AG08395 (cell line): ENCODE data around the gene MCRIP2.

Experiments
- DNase-seq: peaks from one replicate; pipeline ENCODE4 v3.0.0; 2012; ENCODE audit warnings: mixed read lengths, low spot score

MCRIP2 gene

DNA sequence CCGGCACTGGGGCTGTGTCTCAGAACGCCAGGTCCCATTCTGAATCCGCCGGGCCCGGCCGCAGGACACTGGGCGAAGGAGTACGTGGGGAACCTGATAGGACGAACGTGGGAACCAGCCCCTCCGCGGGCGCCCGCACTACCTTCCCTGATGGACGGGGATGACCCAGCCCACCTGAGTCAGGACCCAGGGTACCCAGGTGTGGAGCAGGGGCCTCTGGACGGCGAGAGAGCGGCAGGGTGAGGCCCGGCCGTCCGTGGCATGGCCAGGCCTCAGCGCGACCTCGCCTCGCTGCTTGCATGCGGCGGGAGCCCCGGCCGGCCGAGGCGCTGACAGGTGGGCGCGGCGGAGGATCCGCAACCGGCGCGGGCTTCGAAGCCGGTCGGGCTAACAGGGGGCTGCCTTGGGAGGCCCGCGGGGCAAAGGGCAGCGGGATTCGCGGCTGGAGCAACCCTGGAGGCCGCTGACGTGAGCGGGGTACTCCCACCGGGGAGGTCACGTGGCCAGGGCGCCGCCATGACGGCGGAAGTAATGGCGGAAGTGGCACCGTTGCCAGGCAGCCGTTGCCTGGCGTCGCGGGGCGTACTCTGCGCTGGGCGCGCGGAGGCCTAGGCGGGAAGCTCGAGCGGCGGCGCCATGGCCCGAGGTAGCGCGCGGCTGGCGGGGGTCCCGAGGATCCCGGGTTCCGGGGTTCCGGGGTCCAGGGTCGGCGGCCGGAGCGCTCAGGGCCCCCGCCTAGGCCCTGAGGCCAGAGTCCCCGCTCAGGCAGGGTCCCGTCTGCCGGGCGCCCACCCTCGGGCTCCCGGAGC lies 7.4 kb downstream of the MCRIP2 start, which contains the start of gene WDR90:
Gene WDR90, plus strand, starts transcription at position 585 of the 809 bp plus-strand sequence. Its CDS starts 52 bp downstream, at position 637.
- DNase-seq, result peak; percentile 98

DNA sequence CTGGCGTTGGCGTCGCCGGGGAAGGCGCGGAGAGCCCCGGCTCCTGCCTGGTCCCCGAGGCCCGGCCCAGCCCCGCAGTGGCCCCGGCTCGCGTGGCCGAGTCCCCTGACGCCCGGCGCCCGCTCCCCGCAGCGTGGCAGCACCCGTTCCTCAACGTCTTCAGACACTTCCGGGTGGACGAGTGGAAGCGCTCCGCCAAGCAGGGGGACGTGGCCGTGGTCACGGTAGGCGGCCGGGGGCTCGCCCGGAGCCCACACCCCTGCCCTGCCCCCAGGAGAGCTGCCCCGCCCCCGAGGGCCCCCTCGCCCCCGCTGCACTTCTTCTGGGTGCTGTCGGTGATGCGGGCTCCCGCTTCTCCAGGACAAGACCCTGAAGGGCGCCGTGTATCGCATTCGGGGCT lies 8.0 kb downstream of the MCRIP2 start:
- peak; percentile 22 for DNase-seq

DNA sequence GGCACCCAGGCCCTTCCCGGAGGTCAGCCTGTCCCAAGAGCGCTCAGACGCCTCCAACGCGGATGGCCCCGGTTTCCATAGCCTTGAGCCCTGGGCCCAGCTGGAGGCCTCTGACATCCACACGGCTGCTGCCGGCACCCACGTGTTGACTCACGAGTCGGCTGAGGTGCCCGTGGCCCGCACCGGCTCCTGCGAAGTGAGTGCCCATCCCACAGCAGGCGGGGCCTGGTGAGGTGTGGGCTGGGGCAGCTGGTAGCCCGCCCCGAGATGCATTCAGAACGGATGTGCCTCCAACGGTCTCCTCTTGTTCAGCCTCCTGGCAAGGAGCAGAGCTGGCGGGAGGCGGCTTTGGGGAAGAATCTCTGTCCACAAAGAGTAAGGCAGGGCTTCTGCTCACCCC lies 10.2 kb downstream of the MCRIP2 start:
- DNase-seq, result no peak

DNA sequence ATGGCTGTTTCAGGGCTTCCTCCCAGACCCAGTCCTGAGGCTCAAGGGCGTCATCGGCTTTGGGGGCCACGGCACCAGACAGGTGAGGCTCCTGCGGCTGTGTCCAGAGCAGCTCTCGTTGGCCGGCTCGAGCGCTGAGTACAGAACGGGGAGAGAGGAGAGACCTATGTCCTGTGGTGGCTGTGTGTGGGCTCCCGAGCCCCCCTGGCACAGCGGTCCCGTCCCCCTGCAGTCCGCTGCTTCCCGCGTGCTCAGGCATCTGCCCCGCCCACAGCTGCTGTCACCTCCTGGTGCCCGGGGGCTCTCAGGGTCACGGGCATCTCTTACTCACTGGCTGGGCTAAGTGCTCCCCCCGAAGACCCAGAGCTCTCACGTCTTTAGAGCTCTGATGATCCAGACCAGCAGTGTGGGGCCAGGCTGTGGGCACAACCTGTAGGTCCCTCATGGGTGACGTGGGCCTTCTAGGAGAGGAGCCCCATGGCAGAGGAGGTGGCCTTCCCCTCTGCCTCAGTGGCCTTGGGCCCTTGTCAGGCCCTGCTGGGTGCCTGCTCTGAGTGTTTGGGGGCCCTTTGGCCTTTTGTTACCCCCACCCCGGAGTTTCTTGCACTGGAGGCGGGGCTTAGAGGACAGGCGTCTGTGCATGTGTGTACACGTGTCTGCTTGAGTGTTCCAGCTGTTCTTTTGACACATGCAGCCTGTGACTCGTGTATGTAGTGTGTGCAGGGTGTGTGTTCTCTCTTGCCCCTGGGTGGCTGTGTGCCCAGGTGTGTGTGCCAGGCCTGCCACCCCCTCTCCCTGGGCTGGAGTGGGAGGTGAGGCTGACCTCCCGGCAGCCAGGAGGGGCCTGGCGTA lies 11.1 kb downstream of the MCRIP2 start:
- no peak for DNase-seq

DNA sequence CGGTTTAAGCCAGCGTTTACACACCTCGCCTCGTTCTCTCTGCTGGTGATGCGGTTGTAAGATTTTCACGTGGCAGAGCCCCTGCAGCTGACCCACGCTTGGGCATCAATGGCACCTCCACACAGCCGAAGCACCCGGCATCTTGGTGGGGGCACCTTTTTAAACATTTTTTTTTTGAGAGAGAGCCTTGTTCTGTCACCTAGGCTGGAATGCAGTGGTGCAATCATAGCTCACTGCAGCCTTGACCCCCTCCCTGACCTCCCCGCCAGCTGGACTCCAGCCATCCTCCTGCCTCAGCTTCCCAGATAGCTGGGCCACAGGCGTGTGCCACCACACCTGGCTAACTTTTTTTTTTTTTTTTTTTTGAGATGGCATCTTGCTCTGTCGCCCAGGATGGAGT lies 12.4 kb downstream of the MCRIP2 start:
- no peak for DNase-seq

DNA sequence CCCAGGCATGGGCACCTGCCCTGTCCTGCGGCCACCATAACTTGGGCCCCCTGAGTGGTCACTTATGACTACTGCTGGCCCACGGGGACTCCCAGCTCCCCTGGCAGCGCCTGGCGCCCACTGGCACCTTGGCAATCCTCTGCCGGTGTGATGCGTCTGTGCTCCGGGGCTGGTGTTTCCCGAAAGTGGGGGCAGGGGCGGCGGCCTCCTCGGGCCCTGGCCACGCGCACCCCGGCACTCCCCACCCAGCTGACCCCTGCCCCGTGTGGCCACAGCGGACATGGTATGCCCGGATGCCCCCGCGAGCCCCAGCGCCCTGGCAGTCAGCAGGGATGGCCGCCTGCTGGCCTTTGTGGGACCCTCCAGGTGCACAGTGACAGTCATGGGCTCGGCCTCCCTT lies 15.9 kb downstream of the MCRIP2 start:
- DNase-seq, result no peak

DNA sequence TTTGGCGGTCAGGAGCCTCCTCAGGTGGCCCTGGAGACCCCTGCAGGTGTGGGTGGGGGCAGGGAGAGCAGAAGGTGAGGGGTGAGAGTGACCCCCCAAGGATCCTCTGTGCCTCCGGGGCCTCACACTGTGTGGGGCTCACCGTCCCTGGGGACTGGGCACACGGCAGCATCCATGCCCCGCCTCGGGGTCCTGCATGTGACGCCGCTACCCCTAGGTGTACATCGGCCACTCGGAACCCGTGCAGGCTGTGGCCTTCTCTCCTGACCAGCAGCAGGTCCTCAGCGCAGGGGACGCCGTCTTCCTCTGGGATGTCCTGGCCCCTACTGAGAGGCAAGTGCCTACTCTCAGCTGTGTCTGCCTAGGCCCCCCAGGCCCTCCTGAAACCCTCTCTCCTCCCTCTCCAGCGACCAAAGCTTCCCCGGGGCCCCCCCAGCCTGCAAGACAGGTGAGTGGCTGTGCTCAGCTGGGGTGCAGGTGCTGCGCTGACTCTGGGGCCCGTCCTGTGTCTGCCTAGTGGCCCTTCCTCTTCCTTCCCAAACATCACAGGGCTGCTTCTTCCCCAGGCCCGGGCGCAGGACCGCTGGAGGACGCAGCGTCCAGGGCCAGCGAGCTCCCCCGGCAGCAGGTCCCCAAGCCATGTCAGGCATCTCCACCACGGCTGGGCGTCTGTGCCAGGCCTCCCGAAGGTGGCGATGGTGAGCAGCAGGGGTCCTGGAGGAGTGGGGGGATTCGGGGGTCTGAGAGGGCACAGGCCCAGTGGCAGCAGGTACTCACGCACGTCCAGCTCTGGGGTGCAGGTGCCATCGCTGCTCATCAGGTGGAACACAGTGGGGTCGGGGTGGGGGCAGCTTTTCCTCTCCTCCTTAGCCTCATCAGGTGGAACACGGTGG lies 17.3 kb downstream of the MCRIP2 start:
- no peak for DNase-seq

DNA sequence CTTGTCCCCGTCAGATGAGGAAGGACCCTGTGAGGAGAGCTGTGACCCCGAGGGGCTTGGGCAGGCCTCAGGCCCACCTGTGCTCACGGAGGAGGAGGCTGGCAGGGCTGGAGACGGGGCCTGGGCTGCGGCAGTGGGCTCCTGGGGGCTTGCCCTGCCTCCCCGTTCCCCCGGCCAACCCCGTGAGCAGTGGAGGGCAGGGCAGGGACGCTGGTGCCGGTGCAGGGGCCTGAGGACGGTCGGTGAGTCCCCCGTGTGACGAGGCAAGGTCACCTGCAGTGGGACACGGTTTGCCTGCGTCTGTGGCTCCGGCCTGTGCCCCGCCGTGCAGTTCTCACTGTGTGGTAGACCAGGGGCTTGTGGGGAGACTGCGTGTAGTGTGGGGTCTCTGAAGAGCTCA lies 18.0 kb downstream of the MCRIP2 start:
- no peak for DNase-seq

DNA sequence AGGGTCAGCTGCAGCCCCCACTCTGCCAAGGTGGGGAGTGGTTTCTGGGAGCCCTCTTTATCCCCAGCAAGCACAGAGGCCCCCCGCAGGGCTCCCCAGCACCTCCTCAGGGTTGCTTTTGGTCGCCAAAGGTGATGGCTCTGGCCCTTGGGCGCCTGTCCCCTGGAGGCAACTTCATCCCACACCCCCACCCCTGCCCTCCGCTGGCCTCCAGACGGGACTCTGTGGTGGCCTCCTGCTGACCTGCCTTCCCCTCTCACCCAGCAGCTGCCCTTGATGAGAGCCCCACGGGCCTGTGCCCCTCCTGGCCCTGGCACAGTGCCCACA lies 18.5 kb downstream of the MCRIP2 start:
- no peak for DNase-seq

DNA sequence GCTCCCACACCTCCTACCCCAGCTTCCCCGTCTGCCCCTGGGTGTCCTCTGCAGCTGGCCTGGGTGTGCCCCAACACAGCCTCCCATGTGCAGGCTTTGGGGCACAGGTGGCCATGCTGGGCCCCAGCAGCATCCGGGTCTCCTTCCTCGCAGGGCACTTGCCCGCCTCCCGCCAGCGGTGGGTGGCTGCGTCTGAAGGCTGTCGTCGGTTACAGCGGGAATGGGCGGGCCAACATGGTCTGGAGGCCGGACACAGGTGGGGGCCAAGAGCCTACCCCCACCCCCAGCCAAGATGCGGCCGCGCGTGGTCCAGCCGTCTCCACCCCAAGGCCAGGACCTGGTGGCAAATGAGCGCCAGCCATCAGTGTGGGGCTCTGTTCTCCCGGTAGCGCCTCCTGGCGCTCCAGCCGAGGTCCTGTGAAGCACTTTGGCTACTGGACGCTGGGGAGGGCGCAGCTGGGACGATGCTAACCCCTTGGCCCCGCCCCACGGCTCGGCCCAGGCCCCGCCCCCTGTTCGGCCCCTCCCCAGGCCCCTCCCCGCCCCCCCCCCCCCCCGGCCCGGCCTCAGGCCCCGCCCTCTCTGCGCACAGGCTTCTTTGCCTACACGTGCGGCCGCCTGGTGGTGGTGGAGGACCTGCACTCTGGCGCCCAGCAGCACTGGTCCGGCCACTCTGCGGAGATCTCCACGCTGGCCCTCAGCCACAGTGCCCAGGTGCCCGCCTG lies 19.0 kb downstream of the MCRIP2 start:
- peak; percentile 96 for DNase-seq

DNA sequence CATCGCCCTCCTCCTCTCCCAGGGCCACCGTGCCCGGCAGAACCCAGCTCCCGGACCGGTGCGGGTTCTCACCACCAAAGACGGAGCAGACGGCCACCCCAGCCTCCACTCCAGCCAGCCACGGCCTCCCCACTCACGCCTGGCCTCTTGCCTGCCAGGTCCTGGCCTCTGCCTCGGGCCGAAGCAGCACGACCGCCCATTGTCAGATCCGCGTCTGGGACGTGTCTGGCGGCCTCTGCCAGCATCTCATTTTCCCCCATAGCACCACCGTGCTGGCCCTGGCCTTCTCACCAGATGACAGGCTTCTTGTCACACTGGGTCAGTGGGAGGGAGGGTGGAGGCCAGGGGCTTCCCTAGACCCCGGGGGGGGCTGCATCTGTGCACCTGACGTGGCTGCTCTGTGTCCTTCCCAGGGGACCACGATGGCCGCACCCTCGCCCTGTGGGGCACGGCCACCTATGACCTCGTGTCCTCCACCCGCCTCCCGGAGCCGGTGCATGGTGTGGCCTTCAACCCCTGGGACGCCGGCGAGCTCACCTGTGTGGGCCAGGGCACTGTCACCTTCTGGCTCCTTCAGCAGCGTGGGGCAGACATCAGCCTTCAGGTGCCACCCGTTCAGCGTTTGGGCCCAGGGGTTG lies 19.7 kb downstream of the MCRIP2 start:
- DNase-seq, result no peak

DNA sequence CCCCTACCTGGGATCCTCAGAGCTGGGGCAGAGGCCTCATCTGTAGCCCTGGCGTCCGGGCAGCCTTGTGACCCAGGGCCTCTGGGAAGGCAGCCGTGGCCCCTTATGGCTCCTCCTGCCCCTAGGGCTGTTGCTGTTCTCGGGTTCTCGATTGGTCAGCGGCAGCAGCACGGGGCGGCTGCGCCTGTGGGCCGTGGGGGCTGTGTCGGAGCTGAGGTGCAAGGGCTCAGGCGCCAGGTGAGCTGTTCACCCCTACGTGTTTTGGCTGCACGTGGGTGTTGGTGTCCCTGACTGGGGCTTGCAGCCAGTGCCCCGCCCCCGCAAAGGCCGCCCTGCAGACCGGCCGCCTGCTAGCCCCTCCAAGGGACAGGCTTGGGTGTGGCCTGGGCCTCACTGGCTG lies 20.5 kb downstream of the MCRIP2 start:
- no peak for DNase-seq

DNA sequence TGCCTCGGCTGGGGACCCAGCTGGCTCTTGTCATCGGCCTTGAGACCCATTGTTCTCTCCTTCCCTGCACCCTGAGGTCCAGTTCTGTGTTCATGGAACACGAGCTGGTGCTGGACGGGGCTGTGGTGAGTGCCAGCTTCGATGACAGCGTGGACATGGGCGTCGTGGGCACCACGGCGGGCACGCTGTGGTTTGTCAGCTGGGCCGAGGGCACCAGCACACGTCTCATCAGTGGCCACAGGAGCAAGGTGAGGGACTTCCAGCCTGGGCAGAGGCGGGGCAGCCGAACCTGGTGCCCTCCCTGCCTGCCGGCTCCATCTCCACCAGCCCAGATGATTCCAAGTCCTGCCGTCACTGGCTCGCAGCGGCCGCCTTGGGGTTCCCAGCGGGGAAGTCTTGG lies 21.0 kb downstream of the MCRIP2 start:
- no peak for DNase-seq

DNA sequence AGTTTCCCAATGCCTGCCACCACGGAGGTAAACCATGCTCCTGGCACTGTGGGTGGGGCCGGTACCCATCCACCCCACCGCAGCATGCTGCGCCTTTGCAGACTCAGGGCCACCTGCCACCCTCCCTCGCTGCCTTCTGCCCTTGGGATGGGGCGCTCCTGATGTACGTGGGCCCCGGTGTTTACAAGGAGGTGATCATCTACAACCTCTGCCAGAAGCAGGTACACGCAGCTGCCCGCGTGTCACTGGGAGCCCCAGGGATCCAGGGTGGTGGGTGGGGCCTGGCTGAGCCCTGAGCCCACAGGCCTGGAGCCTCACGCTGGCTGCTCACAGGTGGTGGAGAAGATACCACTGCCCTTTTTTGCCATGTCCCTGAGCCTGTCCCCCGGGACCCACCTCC lies 24.9 kb downstream of the MCRIP2 start:
- no peak for DNase-seq

DNA sequence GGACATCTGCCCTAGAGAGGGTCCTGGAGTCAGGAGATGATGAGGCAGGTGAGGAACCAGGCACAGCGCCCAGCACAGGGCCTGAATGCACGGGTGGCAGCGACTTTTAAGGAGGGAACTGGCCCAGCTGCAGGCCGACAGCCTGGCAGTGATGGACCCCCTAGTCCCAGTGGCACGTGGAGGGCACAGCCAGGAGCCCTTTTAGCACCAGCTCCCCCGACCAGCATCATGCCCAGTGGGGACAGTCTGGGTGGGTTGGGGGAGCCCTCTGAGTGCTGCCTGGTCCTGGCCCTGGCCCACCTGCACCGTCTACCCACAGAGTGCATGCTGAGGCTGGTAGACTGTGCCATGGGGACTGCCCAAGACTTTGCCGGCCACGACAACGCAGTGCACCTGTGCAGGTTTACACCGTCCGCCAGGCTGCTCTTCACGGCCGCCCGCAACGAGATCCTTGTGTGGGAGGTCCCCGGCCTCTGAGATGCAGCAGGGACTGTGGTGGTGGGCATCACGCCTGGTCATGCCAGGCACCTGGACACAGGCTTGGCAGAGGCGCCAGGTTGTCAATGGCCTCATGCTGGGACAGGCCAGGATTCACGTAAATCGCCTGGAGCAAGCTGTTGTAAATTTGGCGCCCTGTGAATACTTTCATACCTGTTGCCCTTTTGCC lies 25.6 kb downstream of the MCRIP2 start:
- no peak for DNase-seq

DNA sequence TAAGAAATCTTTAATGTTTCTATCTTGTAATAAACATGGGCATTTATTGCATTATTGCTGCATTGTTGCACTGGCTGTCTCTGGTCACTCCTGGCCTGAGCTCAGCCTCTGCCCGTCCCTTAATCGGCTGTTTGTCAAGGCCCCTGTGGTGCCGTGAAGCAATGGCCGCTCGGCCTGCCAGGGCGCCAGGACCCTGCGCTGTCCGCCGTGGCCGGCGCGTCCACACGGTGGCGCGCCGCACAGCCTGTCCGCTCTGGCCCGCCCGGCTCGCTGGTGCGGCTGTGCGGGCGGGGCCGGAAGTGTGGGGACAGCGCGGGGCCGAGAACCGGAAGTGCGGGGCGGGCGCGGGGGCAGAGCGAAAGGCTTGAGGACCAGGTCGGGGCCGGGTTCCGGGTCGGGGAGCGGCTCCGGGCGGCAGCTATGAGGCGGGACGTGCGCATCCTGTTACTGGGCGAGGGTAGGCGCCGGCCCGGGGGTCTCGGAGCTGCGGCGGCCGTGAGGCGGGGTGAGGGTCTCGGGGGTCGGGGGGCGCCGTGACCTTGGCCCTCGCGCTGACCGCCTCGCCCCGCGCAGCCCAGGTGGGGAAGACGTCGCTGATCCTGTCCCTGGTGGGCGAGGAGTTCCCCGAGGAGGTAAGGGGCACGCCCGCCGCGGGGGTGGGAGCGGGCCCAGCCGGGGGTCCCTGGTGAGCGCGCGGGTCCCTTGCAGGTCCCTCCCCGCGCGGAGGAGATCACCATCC lies 26.3 kb downstream of the MCRIP2 start, which contains the start of gene RHOT2:
Gene RHOT2, plus strand, starts transcription at position 353 of the 739 bp plus-strand sequence. Its CDS starts 68 bp downstream, at position 421.
- peak; percentile 92 for DNase-seq

DNA sequence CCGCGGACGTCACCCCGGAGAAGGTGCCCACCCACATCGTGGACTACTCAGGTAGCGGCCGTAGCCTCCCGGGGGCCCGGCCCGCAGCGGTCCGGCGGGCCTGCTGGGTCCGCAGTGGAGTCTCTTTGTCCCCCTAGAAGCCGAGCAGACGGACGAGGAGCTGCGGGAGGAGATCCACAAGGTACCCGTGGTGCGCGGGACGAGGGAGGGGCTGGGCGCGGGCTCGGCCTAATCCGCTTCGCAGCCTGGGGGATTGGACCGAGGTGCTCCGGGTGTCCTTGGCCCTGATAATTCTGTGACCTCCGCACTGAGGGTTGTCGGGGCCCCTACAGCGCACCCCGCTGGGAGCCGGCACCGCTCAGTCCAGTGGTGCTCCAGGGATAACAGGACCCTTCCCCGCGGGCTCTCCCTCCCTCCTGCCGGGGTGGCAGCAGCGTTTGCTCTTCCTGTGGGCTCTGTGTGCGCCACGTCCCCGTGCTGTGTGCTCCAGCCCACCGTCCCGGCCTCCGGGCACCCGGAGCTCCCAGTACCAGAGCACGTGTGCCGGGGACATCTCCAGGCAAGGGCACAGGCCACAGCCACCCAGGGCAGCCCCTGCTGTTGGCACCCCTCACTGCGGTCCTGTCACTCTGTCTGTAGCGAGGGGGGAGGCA lies 27.0 kb downstream of the MCRIP2 start:
- DNase-seq, result no peak

DNA sequence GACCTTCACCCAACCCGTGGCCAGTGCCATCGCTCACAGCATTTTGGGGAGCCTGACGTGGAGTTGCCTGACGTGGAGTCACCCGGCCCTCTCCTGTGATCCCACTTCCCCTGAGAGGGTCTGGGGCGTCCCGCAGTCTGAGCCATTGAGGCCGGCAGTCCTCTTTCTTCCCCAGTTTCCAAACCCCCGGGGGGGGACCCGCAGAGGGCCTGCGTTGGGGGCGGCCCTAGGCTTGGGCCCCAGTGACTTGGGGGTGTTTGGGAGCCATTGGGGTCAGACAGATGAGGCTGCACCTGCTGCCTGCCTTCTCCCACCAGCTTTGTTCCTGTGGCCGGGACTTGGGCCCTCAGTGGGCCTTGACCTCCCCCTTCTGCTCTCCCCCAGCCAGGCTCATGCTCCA lies 28.0 kb downstream of the MCRIP2 start:
- no peak for DNase-seq
